Measurements from ENCODE around the gene TXK. TPM values are rescaled to one million over a fixed set of nuclear protein-coding genes. Genes with fewer than 3 reads are reported as not detected.

The TXK gene
- total and polyA plus RNA-seq, 10 of the 15 experiments (the other 5 are each of a cell fraction or from before 2014, with no cell fraction given): 0.44 to 2.9 (median 1.4) TPM

DNA sequence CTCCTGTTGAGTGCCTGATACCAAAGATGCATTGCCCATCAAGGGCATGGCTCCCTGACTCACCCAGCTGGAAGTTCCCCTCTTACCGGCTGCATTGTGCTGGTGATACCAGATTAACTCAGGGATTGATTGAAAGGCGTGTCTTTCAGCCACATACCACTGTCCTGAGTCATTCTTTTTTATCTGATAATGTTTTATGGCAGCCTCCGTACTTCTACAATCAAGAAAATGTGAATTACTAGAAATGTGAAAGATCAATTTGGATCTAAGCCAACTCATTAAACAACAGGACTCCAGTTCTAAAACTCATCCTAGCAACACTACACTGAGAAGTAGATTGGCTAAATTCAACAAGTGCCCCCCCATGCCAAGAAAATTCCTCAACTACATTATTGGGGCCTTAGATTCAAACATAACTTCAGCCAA lies 40.0 kb downstream of the TXK start:
- RAD21 ChIA-PET (ENCODE audit: unreplicated experiment): interaction anchor here (1.2 kb wide), 1 partner anchor 90 kb away, joined by 5 read pairs; no protein-coding TSS in a partner anchor
- FAIRE-seq (no peak), DNase-seq (ENCODE audit: low read depth, low spot score) (no peak), ATAC-seq (no peak)
- Histone ChIP-seq H3K4me1 (ENCODE audit: control insufficient read depth, insufficient read depth, low read length) (no peaks in the 10 kb centered on the region), H3K9me3 (replicated peaks; ENCODE audit: control insufficient read depth, insufficient read depth, low read length) (no peaks in the 10 kb centered on the region), H2AFZ (ENCODE audit: control insufficient read depth, low read depth, low read length) (no peak overlapping the region), H3K4me2 (ENCODE audit: control insufficient read depth, insufficient read depth) (no peak overlapping the region), H3K27me3 (replicated peaks in 1 of 2; ENCODE audit: control insufficient read depth in 2 of 2, insufficient read depth in 2 of 2, low read length in 1 of 2) (no peaks in the 10 kb centered on the region), H3K9ac (ENCODE audit: control insufficient read depth, insufficient read depth, low read length) (no peak overlapping the region), H3K4me3 (no peak overlapping the region), H4K20me1 (ENCODE audit: control insufficient read depth, insufficient read depth) (no peaks in the 10 kb centered on the region), H3K27ac (ENCODE audit: control insufficient read depth, insufficient read depth) (no peak overlapping the region), H3K79me2 (ENCODE audit: control insufficient read depth, insufficient read depth, low read length) (no peaks in the 10 kb centered on the region), H3K36me3 (ENCODE audit: control insufficient read depth in 2 of 2, insufficient read depth in 2 of 2, low read length in 1 of 2) (no peaks in the 10 kb centered on the region; a peak in 1 of 4 replicates)
- in situ Hi-C loops (cut with MboI) (loop anchor here (10.0 kb wide), 1 partner anchor 389 kb away; no protein-coding TSS in a partner anchor), intact Hi-C loops (cut with micrococcal nuclease; ENCODE audit: unreplicated experiment) (no loop called here)
- CTCF ChIA-PET: no interaction called here
- SMC1A ChIA-PET (ENCODE audit: uncharacterized antibody, unreplicated experiment): interaction anchor here (2.4 kb wide), 1 partner anchor 60 kb away, joined by 6 read pairs; no protein-coding TSS in a partner anchor
- POLR2A ChIA-PET: no interaction called here
- no TSS peak for BruUV-seq (replicated peaks)
- WGBS (ENCODE audit: insufficient coverage, insufficient replicate concordance, low lambda C conversion rate, missing lambda C conversion rate): 69% methylated on average over 3 of the region's 3 CpGs
- TF ChIP-seq USF1 (IDR thresholded peaks at IDR 0.05; ENCODE audit: borderline replicate concordance, extremely low read length, insufficient read depth, low read depth, low read length) (no peak), ZNF274 (IDR thresholded peaks at IDR 0.05; ENCODE audit: insufficient read depth, insufficient read length) (no peak), KAT2A (conservative IDR thresholded peaks at IDR 0.05; ENCODE audit: control insufficient read depth, low read depth, low read length) (no peak), RUNX3 (IDR thresholded peaks at IDR 0.05; ENCODE audit: low read length) (no peak), CEBPB (IDR thresholded peaks at IDR 0.05; ENCODE audit: borderline replicate concordance in 1 of 2, low read depth in 2 of 2, low read length in 2 of 2) (no peak), MXI1 (IDR thresholded peaks at IDR 0.05; ENCODE audit: low read depth, low read length) (no peak), JUND (IDR thresholded peaks at IDR 0.05; ENCODE audit: low read depth, low read length) (no peak), FOXM1 (IDR thresholded peaks at IDR 0.05; ENCODE audit: low read depth, low read length) (no peak), POU2F2 (IDR thresholded peaks at IDR 0.05; ENCODE audit: borderline replicate concordance, low read depth, low read length) (no peak), SP1 (IDR thresholded peaks at IDR 0.05; ENCODE audit: low read depth, low read length) (no peak), ZNF24 (IDR thresholded peaks at IDR 0.05) (no peak), ATF7 (IDR thresholded peaks at IDR 0.05; ENCODE audit: low read depth) (no peak), GABPA (IDR thresholded peaks at IDR 0.05; ENCODE audit: low read depth) (no peak), TARDBP (IDR thresholded peaks at IDR 0.05; ENCODE audit: borderline replicate concordance) (no peak)
- TF ChIP-seq, protein P1, sequence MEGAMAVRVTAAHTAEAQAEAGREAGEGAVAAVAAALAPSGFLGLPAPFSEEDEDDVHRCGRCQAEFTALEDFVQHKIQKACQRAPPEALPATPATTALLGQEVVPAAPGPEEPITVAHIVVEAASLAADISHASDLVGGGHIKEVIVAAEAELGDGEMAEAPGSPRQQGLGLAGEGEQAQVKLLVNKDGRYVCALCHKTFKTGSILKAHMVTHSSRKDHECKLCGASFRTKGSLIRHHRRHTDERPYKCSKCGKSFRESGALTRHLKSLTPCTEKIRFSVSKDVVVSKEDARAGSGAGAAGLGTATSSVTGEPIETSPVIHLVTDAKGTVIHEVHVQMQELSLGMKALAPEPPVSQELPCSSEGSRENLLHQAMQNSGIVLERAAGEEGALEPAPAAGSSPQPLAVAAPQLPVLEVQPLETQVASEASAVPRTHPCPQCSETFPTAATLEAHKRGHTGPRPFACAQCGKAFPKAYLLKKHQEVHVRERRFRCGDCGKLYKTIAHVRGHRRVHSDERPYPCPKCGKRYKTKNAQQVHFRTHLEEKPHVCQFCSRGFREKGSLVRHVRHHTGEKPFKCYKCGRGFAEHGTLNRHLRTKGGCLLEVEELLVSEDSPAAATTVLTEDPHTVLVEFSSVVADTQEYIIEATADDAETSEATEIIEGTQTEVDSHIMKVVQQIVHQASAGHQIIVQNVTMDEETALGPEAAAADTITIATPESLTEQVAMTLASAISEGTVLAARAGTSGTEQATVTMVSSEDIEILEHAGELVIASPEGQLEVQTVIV (IDR thresholded peaks at IDR 0.05; ENCODE audit: borderline replicate concordance, partially characterized antibody): no peak
- TF ChIP-seq, protein P2, sequence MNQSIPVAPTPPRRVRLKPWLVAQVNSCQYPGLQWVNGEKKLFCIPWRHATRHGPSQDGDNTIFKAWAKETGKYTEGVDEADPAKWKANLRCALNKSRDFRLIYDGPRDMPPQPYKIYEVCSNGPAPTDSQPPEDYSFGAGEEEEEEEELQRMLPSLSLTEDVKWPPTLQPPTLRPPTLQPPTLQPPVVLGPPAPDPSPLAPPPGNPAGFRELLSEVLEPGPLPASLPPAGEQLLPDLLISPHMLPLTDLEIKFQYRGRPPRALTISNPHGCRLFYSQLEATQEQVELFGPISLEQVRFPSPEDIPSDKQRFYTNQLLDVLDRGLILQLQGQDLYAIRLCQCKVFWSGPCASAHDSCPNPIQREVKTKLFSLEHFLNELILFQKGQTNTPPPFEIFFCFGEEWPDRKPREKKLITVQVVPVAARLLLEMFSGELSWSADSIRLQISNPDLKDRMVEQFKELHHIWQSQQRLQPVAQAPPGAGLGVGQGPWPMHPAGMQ (IDR thresholded peaks at IDR 0.05; ENCODE audit: borderline replicate concordance): no peak
- TF ChIP-seq, protein P3, sequence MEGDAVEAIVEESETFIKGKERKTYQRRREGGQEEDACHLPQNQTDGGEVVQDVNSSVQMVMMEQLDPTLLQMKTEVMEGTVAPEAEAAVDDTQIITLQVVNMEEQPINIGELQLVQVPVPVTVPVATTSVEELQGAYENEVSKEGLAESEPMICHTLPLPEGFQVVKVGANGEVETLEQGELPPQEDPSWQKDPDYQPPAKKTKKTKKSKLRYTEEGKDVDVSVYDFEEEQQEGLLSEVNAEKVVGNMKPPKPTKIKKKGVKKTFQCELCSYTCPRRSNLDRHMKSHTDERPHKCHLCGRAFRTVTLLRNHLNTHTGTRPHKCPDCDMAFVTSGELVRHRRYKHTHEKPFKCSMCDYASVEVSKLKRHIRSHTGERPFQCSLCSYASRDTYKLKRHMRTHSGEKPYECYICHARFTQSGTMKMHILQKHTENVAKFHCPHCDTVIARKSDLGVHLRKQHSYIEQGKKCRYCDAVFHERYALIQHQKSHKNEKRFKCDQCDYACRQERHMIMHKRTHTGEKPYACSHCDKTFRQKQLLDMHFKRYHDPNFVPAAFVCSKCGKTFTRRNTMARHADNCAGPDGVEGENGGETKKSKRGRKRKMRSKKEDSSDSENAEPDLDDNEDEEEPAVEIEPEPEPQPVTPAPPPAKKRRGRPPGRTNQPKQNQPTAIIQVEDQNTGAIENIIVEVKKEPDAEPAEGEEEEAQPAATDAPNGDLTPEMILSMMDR (IDR thresholded peaks at IDR 0.05 in 2 of 3, conservative IDR thresholded peaks at IDR 0.05 in 1 of 3; ENCODE audit: control insufficient read depth in 2 of 3, extremely low read depth in 1 of 3, insufficient read depth in 1 of 3, low read depth in 3 of 3, low read length in 3 of 3): no peak

Data from GM12878 (cell line).